CD4-positive, alpha-beta T cell (primary cell): ENCODE results near the gene CCDC60. TPM values are rescaled to one million over a fixed set of nuclear protein-coding genes. Genes with fewer than 3 reads are reported as not detected.

Experiments used
- ATAC-seq: fragments of 200-7000 bp; cut with Tn5 transposase; one replicate; pipeline ENCODE4 v1.10.0; 2022; ENCODE audit warnings: mild to moderate bottlenecking; ENCODE audit not compliant: poor library complexity
- CTCF ChIA-PET: fragments of 350-600 bp; sonication (Branson Sonifier 250); formaldehyde crosslinking; loops from one replicate; lab custom pipeline; 2021; ENCODE audit warnings: antibody characterized with exemption, inconsistent platforms; lab: Charles Lee
- POLR2A ChIA-PET: fragments of 350-600 bp; sonication (Branson Sonifier 250); formaldehyde crosslinking; loops from one replicate; lab custom pipeline; 2021; ENCODE audit warnings: antibody characterized with exemption, inconsistent platforms; lab: Charles Lee
- DNase-seq, 14 experiments: peaks; one replicate each; pipeline ENCODE4 v3.0.0-alpha.2; 2013 to 2020; ENCODE audit warnings: mixed read lengths in 2 of 14
- H3K27ac ChIP-seq, 2 donors: one replicate each; pipeline versions ENCODE4 v1.5.1 to v1.7.0; 2013; ENCODE audit warnings: low read length in 2 of 2, low read depth in 1 of 2, mild to moderate bottlenecking in 1 of 2
- H3K27me3 ChIP-seq, 2 experiments: 1 replicate in 1 of 2; 2 replicates in 1 of 2; pipeline versions ENCODE4 v1.6.1 to v1.7.0; 2013; ENCODE audit warnings: low read length in 2 of 2, control low read depth in 1 of 2, mild to moderate bottlenecking in 1 of 2, moderate library complexity in 1 of 2; ENCODE audit not compliant: insufficient read depth in 2 of 2, control insufficient read depth in 1 of 2
- H3K36me3 ChIP-seq: one replicate; pipeline ENCODE4 v1.6.1; 2013; ENCODE audit warnings: low read length, control low read depth; ENCODE audit not compliant: insufficient read depth
- H3K4me1 ChIP-seq: one replicate; pipeline ENCODE4 v1.6.1; 2013; ENCODE audit warnings: low read length, control low read depth; ENCODE audit not compliant: insufficient read depth
- H3K4me3 ChIP-seq: one replicate; pipeline ENCODE4 v1.5.1; 2013; ENCODE audit warnings: mild to moderate bottlenecking, low read length, moderate library complexity
- H3K9me3 ChIP-seq, 2 experiments: 1 replicate in 1 of 2; 2 replicates in 1 of 2; pipeline versions ENCODE4 v1.6.1 to v1.7.0; 2013; ENCODE audit warnings: low read length in 2 of 2, mild to moderate bottlenecking in 2 of 2, control low read depth in 1 of 2, moderate library complexity in 1 of 2; ENCODE audit not compliant: control insufficient read depth in 1 of 2, insufficient read depth in 1 of 2
- H3K27ac Mint-ChIP-seq: one replicate; pipeline ENCODE4 v1.8.0; 2020; ENCODE audit warnings: mixed read lengths
- H3K27me3 Mint-ChIP-seq: one replicate; pipeline ENCODE4 v1.8.0; 2021; ENCODE audit warnings: mixed read lengths
- H3K36me3 Mint-ChIP-seq: one replicate; pipeline ENCODE4 v1.8.0; 2021; ENCODE audit warnings: low read depth, mixed read lengths
- H3K4me1 Mint-ChIP-seq: one replicate; pipeline ENCODE4 v1.8.0; 2021; ENCODE audit warnings: low read depth, mixed read lengths
- H3K4me3 Mint-ChIP-seq: one replicate; pipeline ENCODE4 v1.8.0; 2020; ENCODE audit warnings: mild to moderate bottlenecking, mixed read lengths
- H3K9me3 Mint-ChIP-seq: one replicate; pipeline ENCODE4 v1.8.0; 2020; ENCODE audit warnings: mixed read lengths
- CTCF ChIP-seq: fragments of 200-600 bp; IDR thresholded peaks from one replicate; pipeline ENCODE4 v1.8.0; 2022; ENCODE audit warnings: antibody characterized with exemption, mild to moderate bottlenecking
- intact Hi-C, 2 experiments: fragments of 100-400 bp; cut with DNase I in 1 of 2; cut with micrococcal nuclease in 1 of 2; formaldehyde crosslinking; loops; one replicate each; pipeline versions ENCODE4 v1.15.1 to v1.9.0; 2023 to 2025; cut with DNase I, micrococcal nuclease
- total RNA-seq, 174 experiments: library from RNA in 2 of 174; stranded (reverse) in 2 of 174; gene quantifications; one replicate each; pipeline ENCODE4 v1.2.3 and lab custom pipeline; 2021 to 2026

The CCDC60 gene
- total RNA-seq, 2 experiments from 2014 or later: not detected

- H3K27ac Mint-ChIP-seq: no peak overlapping the region
- H3K27ac ChIP-seq: no peak overlapping the region
- H3K36me3 Mint-ChIP-seq: no peaks in the 10 kb centered on the region
- CTCF ChIA-PET: interaction anchor here (0.7 kb wide), 1 partner anchor 449 kb away, joined by 3 read pairs; no protein-coding TSS in a partner anchor
- intact Hi-C loops: no loop called here
- H3K36me3 ChIP-seq: no peaks in the 10 kb centered on the region
- DNase-seq (no peak), ATAC-seq (no peak)
- no peaks in the 10 kb centered on the region for H3K4me1 Mint-ChIP-seq
- no peak overlapping the region for H3K4me3 Mint-ChIP-seq
- POLR2A ChIA-PET: no interaction called here
- no peak for TF ChIP-seq CTCF
- H3K27me3 Mint-ChIP-seq: peaks cover 9% of the 10 kb centered on the region
- H3K4me1 ChIP-seq: no peaks in the 10 kb centered on the region
- H3K9me3 ChIP-seq: peaks cover 0 to 3% of the 10 kb centered on the region in 2 experiments
- H3K4me3 ChIP-seq: no peak overlapping the region
- H3K9me3 Mint-ChIP-seq: no peaks in the 10 kb centered on the region
- peaks cover 0 to 2% of the 10 kb centered on the region in 2 experiments for H3K27me3 ChIP-seq
These were observed 33.1 kb upstream of the CCDC60 start for GRCh38 chr12:119301379-119301778.

- ChIA-PET CTCF (no interaction called here), POLR2A (no interaction called here)
- DNase-seq: no peak
- Histone ChIP-seq H3K4me3 (no peak overlapping the region), H3K27me3 (peaks cover 0 to 2% of the 10 kb centered on the region in 2 experiments), H3K9me3 (peaks cover 0 to 3% of the 10 kb centered on the region in 2 experiments), H3K27ac (no peak overlapping the region), H3K36me3 (no peaks in the 10 kb centered on the region), H3K4me1 (no peaks in the 10 kb centered on the region)
- H3K4me3 Mint-ChIP-seq: no peak overlapping the region
- ATAC-seq: no peak
- H3K9me3 Mint-ChIP-seq: no peaks in the 10 kb centered on the region
- TF ChIP-seq CTCF: no peak
- H3K36me3 Mint-ChIP-seq: no peaks in the 10 kb centered on the region
- no peaks in the 10 kb centered on the region for H3K4me1 Mint-ChIP-seq
- H3K27me3 Mint-ChIP-seq: peaks cover 9% of the 10 kb centered on the region
- intact Hi-C loops: no loop called here
- no peak overlapping the region for H3K27ac Mint-ChIP-seq
These were observed 32.0 kb upstream of the CCDC60 start for GRCh38 chr12:119302451-119303080.

DNA sequence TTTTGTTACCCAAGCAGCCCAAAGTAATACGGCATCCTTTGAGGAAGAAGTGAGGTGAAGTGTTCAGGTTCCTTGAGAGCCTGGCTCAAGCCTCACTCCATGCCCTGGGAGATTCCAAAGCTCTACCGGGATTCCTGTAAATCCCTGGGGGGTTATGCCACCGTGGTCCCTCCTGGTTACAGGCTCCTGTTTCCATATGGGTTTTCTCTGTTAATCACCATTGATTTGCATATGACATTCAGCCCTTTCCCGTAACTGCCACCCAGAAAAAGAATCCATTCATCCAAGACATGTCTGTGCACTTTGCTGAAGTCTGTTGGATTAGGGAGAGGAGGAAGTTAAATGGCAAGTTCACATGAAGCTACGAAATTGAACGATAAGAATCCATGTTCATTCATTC, 27.9 kb upstream of the CCDC60 start:
- Histone ChIP-seq H3K4me3 (no peak overlapping the region), H3K27me3 (peaks cover 0 to 2% of the 10 kb centered on the region in 2 experiments), H3K36me3 (no peaks in the 10 kb centered on the region), H3K27ac (no peak overlapping the region), H3K4me1 (no peaks in the 10 kb centered on the region), H3K9me3 (peaks cover 0 to 9% of the 10 kb centered on the region in 2 experiments)
- Mint-ChIP-seq H3K27ac (no peak overlapping the region), H3K9me3 (no peaks in the 10 kb centered on the region), H3K4me3 (no peak overlapping the region), H3K4me1 (no peaks in the 10 kb centered on the region), H3K27me3 (peaks cover 12% of the 10 kb centered on the region), H3K36me3 (no peaks in the 10 kb centered on the region)
- POLR2A ChIA-PET: no interaction called here
- DNase-seq: no peak
- intact Hi-C loops: no loop called here
- no peak for ATAC-seq
- CTCF ChIA-PET: no interaction called here
- TF ChIP-seq CTCF: no peak
